HG03280 (cell line): ENCODE data around the gene SNX25.
"Not testable (repeated sequence)": the region's sequence is repeated elsewhere in the genome, so short reads cannot be mapped to it uniquely, and the experiment has no call there.

Experiments
- ATAC-seq: cut with Tn5 transposase; IDR thresholded peaks from one replicate; pipeline ENCODE4 v1.9.1; 2021; ENCODE audit warnings: mild to moderate bottlenecking, moderate library complexity; ENCODE audit not compliant: unreplicated experiment

SNX25 gene

DNA sequence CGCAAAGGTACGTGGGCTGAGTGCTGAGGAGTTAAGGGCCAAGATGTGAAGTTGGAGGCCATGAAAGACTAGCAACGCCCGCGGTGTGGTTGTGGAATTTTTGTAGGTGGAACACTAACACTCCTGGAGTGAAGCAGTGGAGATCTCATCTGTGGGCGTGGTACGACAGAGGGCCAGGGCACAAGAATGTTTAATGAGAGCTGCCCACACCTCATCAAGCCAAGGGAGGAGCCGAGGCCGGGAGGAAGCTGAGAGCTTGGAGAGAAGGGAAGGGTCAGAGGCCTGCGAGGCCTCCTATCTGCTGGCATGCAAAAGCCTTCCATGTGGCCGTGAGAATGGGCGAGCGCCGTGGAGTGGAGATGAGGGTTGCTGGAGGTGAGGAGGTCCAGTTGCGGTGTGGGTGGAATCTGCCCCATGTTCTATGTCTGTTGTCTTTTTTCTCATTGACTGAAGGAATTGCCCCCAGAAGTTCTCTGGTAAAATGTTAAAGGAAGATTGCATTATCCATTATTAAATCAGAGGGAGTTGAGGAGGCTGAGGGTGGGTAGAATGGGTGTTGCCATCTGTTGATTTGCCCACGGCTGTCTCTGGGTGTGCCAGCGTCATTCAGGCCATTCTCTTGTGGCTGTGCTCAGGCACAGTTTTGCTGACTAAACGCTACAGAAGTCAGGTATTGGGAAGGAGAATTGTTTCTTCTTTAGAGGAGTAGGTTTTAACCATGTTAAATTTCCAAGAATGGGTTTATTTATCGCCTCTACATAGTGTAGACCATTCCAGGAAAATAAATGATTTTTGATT, 19.8 kb downstream of the SNX25 start:
- no peak for ATAC-seq

DNA sequence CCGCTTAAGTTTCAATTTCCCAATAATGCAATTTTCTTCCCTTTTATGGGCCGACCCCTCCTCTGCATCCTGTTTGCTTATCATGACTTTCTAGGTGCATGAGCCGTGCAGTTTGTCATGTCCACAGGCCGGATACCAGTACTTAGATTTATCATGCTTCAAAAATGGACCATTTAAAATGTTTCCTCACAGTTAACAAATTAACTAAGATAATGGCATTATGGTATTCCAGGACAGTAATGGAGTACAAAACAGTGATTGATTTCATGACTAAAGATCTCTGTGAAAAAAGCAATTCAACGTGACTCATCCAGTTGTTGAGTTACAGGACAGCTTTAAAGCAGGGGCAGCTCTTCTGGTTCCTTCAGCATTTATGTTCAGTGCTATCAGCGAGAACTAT, 23.0 kb downstream of the SNX25 start:
- ATAC-seq, result no peak

DNA sequence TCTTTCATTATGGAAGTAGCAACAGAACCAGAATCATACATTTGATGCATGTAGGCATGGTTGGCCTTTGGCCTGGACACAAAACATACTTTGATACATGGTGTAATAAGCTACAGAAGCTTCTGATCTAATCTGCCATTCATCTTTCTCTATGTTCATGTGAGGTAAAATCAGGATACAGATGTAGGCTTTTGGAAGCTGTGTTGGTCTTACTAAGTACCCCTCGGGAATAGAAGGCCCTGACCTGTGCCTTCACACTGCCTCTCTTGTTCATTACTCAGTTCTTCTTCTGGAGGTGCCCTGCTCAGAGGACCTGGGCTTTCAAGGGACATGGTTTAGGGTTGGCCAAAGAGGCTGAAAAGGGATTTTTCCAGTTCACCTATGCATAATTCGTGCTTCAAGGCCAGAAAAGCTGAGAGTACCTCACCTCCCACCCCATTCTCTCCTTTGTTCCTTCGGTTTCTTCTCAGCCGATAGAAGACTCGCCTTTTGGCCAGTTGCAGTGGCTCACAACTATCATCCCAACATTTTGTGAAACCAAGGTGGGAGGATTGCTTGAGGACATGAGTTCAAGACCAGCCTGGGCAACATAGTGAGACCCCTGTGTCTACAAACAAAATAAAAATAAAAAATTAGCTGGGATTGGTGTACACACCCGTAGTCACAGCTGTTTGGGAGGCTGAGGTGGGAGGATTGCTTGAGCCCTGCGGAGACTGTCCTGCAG, 25.9 kb downstream of the SNX25 start:
- no peak for ATAC-seq

DNA sequence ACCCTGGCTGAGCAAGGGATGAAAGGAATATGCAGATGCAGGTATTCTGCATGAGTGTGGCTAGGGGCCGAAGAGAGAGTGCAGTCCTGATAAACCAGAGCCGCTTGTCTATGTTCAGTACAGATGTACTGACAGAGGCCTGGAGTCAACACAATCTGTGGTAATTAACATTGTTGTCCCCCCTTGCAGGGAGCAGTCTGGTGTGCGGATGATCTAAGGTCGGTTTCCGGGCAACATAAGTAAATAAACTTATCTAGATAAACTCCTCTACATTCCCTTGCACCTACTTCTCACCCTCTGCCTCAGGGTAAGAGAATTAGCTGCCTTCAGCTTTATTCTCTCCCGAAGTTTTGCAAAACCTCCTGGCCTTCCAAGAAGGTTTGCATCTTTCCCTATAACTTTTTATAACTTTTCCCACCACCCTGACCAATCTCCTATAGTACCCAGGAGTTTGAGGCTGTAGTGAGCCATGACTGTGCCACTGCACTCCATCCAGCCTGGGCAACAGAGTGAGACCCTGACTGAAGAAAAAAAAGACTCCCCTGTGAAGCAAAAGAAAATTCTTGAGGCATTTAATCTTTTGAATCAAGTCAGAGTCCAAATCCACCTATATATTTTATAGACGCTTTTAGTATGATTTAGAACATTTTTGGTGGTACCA, 26.6 kb downstream of the SNX25 start:
- no peak for ATAC-seq

DNA sequence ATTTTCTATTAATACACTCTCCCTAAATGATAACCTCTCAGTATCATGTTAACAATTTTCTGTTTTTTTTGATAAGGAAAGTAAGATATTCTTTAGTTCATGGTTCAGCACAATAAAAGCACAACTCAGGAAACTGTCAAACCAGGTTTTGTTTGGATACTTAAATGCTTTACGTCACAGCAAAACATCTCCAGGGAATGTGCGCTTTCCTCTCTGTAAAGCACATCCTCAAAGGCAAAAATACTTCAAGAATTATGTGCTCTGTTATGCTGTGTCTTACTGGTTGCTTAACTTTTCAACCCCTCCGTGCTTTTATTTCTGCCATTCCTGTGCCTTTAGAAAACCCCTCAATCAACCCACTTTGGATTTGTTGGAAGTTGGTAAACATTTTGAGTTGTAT, 27.8 kb downstream of the SNX25 start:
- no peak for ATAC-seq

DNA sequence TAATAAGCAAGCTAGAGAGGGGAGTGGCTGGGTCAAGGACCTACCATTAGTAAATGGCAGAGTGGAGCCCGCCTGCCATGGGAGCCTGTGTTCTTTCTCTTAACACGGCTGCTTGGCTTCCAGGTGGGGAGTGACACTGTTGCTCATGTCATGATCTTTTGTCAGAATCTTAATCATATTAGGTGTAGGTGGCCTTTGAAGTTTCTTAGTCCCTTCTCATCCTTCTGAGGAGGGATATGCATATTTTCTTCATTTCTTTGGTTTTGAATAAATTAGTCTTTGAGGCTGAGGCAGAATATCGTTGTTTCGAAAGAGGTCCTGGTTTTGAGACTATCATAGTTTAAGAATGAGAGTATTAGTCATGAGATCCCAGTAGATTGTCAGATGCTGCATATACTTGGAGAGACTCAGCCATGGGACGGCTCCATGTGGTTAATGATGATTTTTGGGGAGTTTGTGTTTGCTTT, 28.9 kb downstream of the SNX25 start:
- no peak for ATAC-seq

DNA sequence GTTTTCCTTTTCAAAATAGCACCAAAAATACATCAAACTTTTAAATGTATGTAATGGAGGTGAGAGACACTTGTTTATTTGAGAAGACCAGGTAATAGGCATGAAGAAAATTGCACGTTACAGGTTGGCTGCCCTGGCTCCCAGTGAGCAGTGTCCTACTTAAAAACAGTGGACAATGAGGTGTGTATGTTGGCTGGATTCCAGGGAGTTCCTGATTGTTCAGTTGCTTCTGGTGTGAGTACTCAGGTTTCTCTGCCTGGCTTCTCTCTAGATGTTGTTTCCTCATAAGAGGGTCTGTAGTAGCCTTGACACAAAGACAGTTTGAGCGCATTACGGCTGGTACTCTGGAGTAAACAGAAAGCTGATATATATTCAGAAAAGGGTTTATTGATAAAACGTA, 29.4 kb downstream of the SNX25 start:
- no peak for ATAC-seq

DNA sequence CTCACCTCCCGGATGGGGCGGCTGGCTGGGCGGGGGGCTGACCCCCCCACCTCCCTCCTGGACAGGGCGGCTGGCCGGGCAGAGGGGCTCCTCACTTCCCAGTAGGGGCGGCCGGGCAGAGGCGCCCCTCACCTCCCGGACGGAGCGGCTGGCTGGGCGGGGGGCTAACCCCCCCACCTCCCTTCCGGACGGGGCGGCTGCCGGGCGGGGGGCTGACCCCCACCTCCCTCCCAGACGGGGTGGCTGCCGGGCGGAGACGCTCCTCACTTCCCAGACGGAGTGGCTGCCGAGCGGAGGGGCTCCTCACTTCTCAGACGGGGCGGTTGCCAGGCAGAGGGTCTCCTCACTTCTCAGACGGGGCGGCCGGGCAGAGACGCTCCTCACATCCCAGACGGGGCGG, 31.1 kb downstream of the SNX25 start:
- ATAC-seq, result not testable (repeated sequence)

DNA sequence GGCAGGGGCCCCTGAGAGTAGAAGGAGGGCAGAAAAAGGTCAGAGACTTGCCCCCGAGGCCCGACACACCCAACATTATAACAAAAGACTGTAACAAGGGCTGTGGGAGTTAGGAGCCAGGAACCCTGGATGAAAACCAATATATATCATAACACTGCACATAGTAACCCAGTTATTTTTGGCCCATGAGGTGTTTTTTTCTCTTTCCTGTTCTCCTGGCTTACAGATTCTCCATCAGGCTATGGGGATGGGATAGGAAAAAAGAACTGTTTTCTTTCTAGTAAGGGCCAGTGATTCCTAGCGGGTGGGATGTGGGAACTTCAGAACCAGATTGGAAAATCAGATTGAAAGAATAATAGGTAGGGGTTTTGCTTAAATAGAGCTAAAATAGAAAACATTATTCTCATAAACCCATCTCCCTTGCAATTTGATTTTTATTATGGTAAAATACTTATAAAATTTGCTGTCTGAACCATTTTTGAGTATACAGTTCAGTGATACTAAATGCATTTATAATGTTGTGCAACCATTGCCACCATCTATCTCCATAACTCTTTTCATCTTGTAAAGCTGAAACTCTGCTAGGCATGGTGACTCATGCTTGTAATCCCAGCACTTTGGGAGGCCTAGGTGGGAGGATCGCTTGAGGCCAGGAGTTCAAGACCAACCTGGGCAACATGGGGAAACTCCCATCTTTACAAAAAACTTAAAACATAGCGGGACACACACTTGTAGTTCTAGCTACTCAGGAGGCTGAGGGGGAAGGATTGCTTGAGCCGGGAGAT, 33.5 kb downstream of the SNX25 start:
- ATAC-seq, result no peak

DNA sequence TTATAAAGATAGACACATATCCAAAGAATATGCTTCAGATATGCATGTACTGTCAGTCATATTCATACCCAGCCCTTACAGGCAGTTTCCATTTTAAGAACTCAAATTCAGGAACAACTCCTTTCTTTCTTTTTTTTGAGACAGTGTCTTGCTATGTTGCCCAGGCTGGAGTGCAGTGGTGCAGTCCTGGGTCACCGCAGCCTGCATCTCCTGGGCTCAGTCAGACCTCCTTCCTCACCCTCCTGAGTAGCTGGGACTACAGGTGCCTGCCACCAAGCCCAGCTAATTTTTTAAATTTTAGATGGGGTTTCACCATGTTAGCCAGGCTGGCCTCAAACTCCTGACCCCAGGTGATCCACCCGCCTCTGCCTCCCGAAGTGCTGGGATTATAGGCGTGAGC, 34.5 kb downstream of the SNX25 start:
- no peak for ATAC-seq

DNA sequence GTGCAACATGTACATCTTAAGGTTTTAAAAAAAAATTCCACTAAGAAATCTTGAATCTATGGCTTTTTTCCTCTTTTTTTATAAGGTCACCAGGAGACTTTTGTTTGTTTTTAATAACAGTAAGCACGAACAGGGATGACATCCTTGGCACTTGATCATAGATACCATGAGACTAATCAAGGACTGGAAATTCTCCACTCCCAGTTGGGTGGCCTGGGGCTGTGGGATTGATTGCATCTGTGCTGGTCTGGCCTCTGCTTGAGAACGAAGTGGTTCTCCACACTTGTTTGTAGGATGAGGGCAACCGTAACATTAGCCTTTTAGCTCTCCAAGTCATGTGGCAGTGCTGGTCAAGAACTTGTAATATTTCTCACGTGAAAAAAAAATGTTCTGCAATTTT, 35.4 kb downstream of the SNX25 start:
- ATAC-seq, result no peak

DNA sequence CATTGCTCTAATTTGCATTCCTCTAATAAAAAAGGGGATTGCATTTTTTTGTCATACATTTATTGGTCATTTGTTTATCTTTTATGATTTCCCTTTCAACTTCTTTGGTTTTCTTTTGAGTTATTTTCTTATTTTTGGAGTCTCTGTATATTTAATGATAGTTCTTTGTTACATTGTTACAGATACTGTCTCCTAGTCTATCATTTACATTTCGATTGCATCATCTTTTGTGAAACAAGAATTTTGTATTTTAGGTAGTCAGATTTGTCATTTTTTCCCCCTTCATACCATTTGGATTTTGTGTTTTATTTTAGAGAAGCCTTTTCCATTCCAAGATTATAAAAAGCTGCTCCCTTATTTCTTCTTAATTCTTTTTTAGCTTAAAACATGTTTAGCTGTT, 37.1 kb downstream of the SNX25 start:
- no peak for ATAC-seq

DNA sequence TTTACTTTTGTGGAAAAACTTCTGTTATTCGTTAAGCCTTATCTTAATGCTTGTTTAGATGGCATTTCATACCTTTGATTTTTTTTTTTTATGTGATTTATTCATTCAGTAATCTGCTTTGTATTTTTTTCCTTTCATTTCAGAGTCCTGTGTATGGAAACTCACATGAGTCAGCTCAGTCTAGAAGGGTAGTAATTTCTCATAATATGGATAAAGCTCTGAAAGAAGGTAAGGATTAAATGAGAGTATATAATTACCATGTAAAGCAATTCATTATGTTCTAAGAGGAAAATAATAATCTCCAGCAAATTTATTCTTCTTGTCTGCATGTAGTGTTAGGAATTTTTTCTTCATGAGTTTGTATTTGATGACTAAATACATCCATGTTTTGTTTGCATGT, 37.8 kb downstream of the SNX25 start:
- no peak for ATAC-seq

DNA sequence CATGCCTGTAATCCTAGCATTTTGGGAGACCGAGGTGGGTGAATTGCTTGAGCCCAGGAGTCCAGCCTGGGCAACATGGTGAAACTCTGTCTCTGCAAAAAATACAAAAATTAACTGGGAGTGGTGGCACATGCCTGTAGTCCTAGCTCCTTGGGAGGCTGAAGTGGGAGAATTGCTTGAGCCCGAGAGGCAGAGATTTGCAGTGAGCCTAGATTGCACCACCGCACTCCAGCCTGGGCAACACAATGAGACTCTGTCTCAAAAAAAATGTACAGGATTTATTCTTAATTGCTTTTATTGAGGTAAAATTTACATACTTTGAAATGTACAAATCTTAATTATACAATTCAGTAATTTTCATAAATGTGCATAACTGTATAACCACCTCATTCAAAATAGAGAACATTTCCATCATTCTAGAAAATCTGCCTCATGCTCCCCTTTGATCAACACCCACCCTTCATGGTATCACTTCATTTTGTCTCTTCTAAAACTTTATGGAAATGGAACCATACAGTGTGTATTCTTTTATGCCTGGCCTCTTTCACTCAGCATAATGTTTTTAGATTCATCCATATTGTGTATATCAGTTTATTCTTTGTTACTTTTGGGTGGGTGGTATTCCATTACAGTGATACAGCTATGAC, 39.1 kb downstream of the SNX25 start:
- no peak for ATAC-seq

DNA sequence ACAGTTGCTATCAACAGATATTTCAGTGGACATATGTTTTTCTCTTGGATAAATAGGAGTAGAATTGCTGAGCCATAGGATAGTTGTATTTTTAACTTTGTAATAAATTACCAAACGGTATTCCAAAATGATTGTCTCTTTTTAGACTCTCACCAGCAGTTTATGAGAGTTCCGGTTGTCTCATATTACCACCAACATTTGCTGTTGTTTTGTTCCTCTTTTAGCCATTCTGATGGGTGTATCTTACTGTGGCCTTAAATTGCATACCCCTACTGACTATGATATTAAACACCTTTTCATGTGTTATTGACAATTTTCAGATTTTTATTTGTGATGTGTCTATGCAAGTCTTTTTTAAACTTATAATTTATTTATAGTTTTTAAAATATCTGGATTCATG, 39.7 kb downstream of the SNX25 start:
- ATAC-seq, result no peak

DNA sequence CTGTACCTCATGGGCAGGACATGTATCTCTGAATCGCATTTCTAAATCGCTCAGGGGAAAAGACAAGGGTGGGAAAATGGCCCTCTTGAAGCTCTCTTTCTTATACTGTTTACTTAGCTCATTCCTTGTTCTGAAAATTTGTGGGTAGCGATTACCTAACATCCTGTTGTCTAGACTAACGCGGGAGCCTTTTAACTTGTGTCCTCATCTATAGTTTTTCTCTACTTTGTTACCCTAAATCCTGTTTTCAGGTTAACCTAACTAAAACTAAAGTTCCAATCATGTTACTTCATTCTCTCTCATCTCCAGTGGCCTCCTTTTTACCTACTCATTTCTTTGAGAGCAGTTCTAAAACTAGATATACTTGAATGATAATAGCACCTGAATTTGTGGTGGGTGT, 45.0 kb downstream of the SNX25 start:
- no peak for ATAC-seq

DNA sequence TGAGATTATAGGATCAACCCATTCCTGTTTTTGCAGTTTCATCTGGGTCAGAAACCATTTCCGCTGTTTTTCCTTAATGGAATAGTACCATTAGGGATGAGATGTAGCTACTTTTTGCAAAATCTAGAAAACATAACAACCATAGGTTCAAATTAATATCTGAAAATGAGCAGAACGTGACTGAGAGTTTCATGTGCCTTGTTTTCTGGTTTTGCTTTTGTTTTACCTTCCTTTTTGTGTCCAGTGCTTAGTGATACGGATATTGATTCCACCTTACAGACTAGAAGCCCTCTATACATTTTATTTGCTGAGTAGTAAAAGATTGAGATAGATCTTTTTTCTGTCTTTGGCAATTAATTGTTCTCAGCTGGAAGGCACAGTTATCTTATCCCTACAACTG, 46.5 kb downstream of the SNX25 start:
- ATAC-seq, result peak; percentile 48

DNA sequence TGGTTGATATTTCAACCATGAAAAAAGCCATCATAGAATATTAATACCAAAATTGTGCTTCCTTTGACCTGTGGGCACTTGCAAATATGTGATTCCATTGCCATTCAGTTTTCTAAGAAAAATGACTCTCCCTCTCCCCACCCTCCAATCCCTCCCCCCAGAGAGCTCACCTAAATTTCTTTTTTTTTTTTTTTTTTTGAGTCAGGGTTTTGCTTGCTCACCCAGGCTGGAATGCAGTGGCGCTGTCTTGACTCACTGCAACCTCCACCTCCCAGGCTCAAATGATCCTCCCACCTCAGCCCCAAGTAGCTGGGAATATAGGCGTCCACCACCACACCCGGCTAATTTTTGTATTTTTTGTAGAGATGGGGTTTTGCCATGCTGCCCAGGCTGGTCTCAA, 47.0 kb downstream of the SNX25 start:
- no peak for ATAC-seq

DNA sequence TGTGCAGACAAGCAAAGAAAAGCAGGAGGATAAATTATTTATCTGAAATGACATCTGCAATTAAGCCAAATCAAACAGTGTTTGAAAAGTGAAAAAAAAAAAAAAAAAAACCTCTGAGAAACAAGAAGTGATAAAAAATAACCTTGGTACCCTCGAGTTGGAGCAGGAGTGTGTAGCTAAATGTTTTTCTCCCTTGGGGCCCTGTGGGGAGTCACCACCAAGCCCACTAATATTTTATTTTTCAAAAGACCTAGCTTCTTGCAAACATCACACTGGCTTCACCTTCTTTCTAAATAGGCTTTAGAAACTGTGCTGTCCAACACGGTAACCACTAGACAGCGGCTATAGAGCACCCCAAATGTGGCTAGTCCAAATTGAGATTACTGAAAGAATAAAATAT, 47.7 kb downstream of the SNX25 start:
- ATAC-seq, result no peak

DNA sequence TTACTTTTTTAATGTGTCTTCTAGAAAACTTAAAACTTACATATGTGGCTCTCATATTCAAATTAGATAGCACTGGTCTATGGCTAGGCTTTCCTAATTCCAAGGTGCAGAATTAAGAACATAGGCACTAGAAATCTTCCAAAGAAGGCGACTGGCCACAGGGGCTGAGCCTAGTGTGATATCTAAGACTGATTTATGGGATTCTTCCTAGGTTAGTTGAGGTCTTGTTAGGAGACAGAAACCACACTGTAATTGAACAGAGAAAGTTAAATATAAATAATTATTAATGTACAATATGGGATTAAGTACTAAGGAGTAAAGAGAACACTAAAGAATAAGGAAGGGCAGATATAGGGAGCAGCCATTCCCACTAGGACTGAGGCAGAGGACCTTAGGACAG, 48.3 kb downstream of the SNX25 start:
- ATAC-seq, result no peak

DNA sequence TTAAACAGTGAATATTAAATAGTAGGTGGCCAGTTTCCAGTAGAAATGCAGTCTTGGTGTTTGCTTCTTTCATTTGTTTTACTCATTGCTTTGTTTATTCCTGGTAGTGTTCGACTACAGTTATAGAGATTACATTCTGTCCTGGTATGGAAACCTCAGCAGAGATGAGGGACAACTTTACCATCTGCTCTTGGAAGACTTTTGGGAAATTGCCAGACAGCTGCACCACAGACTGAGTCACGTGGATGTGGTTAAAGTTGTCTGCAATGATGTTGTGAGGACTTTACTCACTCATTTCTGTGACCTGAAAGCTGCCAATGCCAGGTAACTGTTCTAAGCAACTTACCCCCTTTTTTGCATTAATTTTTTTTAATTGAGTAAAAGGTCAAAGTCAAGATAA, 49.3 kb downstream of the SNX25 start:
- not testable (repeated sequence) for ATAC-seq
